T-helper 1 cell treated with Interleukin-12 subunit alpha and Interleukin-12 subunit beta and Interleukin-4 antibody, amounts not matched to agents 30 ng/mL and 1 ng/mL, for 36 hours (primary cell): ENCODE results near the gene SCAF4. TPM values are rescaled to one million over a fixed set of nuclear protein-coding genes. Genes with fewer than 3 reads are reported as not detected.
"Not testable (repeated sequence)": the region's sequence is repeated elsewhere in the genome, so short reads cannot be mapped to it uniquely, and the experiment has no call there.

Source experiments
- intact Hi-C: fragments of 100-400 bp; cut with micrococcal nuclease; formaldehyde crosslinking; loops from one replicate; pipeline ENCODE4 v1.15.1; 2024
- total RNA-seq: library from RNA; stranded (reverse); gene quantifications from 2 replicates; pipeline ENCODE4 v1.2.3, GENCODE V29; 2022

The SCAF4 gene
- total RNA-seq, 1 donor from 2014 or later: 57.0 TPM

DNA sequence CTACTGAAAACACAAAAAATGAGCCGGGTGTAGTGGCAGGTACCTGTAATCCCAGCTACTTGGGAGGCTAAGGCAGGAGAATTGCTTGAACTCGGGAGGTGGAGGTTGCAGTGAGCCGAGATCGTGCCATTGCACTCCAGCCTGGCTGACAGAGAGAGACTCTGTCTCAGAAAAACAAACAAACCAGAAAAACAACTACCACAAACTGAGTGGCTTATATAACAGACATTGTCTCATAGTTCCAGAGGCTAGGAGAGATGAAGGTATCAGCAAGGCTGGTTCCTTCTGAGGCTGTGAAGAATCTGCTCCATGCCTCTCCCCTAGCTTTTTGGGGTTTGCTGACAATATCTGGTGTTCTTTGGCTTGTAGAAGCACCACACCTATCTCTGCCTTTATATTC is 80.4 kb downstream of the SCAF4 start:
- intact Hi-C loops: loop anchor here (10.0 kb wide), 1 partner anchor 1673 kb away; the partner anchor contains the start of gene IFNAR1

- intact Hi-C loops: loop anchor here (10.0 kb wide), 1 partner anchor 1674 kb away; the partner anchor contains the start of gene IFNAR1
These were observed 81.0 kb downstream of the SCAF4 start for GRCh38 chr21:31650930-31651329.

- intact Hi-C loops: no loop called here
These were observed 84.3 kb downstream of the SCAF4 start for GRCh38 chr21:31647650-31648049.

GRCh38 chr21:31644643-31645042 is 87.3 kb downstream of the SCAF4 start:
- intact Hi-C loops: no loop called here

DNA sequence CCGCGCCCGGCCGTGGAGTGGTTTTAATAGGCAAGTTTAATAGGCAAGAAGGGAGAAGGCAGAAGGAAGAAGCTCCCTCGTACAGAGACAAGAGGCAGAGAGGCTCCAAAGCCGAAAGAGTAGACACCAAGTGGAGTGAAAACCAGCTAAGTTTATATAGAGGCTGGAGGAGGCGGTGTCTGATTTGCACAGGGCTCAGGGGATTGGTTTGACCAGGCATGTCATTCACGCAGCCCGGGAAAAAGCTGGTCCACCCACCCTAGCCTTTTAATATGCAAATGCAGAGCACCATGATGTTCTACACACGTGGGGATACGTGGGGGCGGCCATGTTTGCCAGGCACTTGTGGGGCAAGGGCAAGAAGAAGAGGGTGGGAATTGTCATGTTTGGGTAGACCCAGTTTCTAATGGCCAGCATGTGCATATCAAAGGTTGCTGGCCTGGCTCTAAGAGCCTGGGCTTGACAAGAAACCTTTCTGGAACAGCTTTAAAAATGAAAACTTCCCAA is 90.4 kb downstream of the SCAF4 start:
- intact Hi-C loops: no loop called here

GRCh38 chr21:31636874-31637273 is 95.0 kb downstream of the SCAF4 start:
- intact Hi-C loops: no loop called here

- intact Hi-C loops: no loop called here
These were observed 96.9 kb downstream of the SCAF4 start for GRCh38 chr21:31634993-31635392.

GRCh38 chr21:31631881-31632280 is 100.0 kb downstream of the SCAF4 start:
- intact Hi-C loops: not testable (repeated sequence)

DNA sequence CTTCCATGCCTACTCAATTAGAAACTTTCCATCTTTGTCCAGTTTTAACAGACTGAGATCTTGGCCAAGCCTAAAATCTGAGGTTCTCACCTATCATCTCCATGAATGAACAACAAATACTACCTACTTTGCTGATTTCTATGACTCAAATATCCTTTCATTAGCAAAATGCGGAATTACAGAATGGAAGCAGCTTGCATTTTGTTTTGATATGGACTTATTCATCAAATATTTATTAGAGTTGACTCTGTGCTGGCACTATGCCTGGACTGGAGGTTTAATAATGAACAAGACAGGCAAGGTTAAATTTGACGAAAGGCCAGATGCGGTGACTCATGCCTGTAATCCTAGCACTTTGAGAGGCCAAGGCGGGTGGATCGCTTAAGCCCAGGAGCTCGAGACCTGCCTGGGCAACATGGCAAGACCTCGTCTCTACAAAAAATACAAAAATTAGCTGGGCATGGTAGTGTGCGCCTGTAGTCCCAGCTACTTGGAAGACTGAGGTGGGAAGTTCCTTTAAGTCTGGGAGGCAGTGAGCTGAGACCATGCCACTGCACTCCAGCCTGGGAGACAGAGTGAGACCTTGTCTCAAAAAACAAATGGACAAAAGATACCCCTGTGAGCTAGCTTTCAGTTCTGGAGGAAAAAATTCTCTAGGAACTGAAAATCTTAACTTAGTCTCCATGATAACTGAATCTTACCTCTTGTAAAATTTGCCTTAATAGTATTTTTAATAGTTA is 101.8 kb downstream of the SCAF4 start:
- intact Hi-C loops: no loop called here

DNA sequence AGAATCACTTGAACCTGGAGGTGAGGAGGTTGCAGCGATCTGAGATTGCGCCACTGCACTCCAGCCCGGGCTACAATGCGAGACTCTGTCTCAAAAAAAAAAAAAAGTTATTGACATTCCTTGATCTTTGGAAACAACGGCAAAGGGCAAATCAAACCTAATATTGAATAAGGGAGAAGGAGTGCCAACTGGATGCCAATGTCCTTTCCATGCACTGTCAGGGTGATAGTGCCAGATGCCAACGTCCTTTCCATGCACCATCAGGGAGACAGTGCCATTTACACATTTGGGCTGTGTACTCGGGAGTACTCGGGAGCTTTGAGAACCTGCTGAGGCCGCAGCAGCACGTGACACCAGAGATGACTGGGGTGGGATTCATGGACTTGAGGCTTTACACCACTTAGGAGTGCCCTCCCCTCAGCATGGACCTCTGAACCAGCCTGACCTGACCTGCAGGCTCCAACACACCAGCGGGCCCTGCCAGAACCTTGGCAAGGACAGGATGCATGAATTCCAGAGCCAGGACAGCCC is 106.9 kb downstream of the SCAF4 start:
- intact Hi-C loops: no loop called here

GRCh38 chr21:31624181-31624580 is 107.7 kb downstream of the SCAF4 start:
- intact Hi-C loops: no loop called here

DNA sequence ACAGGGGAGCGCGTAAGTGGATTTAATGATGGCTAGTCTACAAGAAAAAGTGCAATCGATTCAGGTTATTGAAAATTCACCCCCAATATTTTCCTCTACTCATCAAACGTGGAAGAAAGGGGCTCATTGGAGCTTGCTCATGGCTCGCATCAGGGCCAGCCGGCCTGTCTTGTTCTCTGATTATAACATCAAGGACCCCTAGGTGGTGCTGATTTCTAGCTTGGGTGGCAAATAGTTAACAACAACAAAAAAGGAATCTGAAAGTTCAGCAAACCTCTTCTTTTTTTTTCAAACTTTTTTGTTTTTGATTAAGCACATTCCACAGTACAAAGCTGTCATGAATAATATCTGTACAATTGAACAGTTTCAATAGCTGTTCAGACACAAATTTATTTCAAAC is 108.3 kb downstream of the SCAF4 start:
- intact Hi-C loops: no loop called here

DNA sequence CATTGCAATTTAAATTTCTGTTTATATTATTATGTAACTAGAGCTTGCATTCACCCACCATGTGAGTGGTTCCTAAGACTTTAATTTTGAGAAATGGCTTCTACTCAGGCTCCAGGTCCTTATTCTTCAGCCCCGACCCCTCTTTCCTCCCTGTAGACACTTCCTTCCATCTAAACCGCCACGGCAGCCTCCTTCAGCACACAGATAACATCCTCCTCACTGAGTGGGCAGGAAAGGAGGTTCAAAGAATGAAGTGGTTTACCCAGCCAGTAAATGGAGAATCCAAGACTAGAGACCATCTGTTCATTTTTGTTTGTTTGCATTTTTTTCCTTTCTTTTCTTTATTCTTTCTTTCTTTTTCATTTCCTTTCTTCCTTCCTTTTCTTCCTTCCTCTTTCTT is 109.5 kb downstream of the SCAF4 start:
- intact Hi-C loops: no loop called here

Other genes starting within 250 kb of the SCAF4 start
- gene SOD1, start 72.4 kb downstream of the SCAF4 start, total RNA-seq: 207 and 217 TPM in 2 replicates
- not detected in 2 replicates for gene HUNK, start 140.9 kb upstream of the SCAF4 start, total RNA-seq